Measurements from ENCODE around the gene IP6K2.

DNA sequence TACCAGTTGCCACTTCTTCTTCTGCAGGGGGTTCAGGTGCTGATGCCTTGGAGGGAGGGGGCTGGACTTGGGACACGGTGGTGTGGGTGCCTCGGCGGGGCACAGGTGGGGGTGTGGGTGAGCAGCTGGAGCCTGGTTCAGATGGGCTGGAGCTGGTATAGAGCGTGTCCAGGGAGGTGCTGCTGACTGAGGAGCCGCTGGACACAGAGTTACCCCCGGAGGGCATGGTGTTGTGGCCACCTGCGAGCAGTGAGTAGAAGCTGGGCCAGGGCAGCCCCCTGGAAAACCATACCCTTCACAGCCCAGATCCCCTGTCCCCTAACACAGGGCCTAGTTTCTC is 35.5 kb downstream of the IP6K2 start:
- no peak for TF ChIP-seq POLR2A (IDR thresholded peaks at IDR 0.05)
- TF ChIP-seq, protein P1, sequence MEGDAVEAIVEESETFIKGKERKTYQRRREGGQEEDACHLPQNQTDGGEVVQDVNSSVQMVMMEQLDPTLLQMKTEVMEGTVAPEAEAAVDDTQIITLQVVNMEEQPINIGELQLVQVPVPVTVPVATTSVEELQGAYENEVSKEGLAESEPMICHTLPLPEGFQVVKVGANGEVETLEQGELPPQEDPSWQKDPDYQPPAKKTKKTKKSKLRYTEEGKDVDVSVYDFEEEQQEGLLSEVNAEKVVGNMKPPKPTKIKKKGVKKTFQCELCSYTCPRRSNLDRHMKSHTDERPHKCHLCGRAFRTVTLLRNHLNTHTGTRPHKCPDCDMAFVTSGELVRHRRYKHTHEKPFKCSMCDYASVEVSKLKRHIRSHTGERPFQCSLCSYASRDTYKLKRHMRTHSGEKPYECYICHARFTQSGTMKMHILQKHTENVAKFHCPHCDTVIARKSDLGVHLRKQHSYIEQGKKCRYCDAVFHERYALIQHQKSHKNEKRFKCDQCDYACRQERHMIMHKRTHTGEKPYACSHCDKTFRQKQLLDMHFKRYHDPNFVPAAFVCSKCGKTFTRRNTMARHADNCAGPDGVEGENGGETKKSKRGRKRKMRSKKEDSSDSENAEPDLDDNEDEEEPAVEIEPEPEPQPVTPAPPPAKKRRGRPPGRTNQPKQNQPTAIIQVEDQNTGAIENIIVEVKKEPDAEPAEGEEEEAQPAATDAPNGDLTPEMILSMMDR (IDR thresholded peaks at IDR 0.05): no peak

Measured in stomach (tissue), 4 donors.